Measurements from ENCODE around the gene HIVEP3. TPM values are rescaled to one million over a fixed set of nuclear protein-coding genes. Genes with fewer than 3 reads are reported as not detected.

HIVEP3 gene
- total RNA-seq, 1 donor from 2014 or later = 2.9 TPM

GRCh38 chr1:41884256-41885230, 34.2 kb downstream of the HIVEP3 start:
- Histone ChIP-seq H3K4me1 (no peaks in the 10 kb centered on the region), H3K27ac (no peak overlapping the region), H3K27me3 (no peaks in the 10 kb centered on the region), H3K36me3 (no peaks in the 10 kb centered on the region), H3K4me3 (no peak overlapping the region), H3K9me3 (no peaks in the 10 kb centered on the region)
- intact Hi-C loops (cut with DNase I) = no loop called here
- DNase-seq (ENCODE audit: extremely low spot score in 2 of 2) = no peak
- TF ChIP-seq POLR2AphosphoS5 (IDR thresholded peaks at IDR 0.05; ENCODE audit: insufficient read depth in 1 of 2, low read depth in 1 of 2) (no peak), POLR2A (IDR thresholded peaks at IDR 0.05) (no peak)
- TF ChIP-seq, protein P1, sequence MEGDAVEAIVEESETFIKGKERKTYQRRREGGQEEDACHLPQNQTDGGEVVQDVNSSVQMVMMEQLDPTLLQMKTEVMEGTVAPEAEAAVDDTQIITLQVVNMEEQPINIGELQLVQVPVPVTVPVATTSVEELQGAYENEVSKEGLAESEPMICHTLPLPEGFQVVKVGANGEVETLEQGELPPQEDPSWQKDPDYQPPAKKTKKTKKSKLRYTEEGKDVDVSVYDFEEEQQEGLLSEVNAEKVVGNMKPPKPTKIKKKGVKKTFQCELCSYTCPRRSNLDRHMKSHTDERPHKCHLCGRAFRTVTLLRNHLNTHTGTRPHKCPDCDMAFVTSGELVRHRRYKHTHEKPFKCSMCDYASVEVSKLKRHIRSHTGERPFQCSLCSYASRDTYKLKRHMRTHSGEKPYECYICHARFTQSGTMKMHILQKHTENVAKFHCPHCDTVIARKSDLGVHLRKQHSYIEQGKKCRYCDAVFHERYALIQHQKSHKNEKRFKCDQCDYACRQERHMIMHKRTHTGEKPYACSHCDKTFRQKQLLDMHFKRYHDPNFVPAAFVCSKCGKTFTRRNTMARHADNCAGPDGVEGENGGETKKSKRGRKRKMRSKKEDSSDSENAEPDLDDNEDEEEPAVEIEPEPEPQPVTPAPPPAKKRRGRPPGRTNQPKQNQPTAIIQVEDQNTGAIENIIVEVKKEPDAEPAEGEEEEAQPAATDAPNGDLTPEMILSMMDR (IDR thresholded peaks at IDR 0.05) = no peak

DNA sequence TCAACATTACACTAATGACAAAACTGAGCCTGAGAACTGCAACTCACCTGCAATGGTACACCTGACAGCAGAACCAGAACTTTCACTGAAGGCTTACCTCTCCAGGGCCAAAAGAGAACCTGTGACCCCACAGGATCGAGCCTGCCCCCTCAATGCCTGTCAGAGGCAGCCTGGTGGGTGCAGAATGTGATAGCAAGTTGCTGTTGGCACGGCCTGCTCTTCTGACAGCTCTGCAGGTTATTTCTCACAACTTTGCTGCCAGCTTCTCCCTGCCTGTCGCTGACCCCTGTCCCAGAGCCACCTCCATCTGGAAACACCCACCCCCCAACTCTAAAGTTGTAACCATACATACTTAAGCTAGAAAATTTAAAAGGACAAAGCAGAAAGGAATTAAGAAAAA, 35.2 kb downstream of the HIVEP3 start:
- no peaks in the 10 kb centered on the region for H3K36me3 ChIP-seq
- H3K9me3 ChIP-seq = no peaks in the 10 kb centered on the region
- H3K4me3 ChIP-seq = no peak overlapping the region
- no peak overlapping the region for H3K27ac ChIP-seq
- intact Hi-C loops (cut with DNase I) = no loop called here
- H3K4me1 ChIP-seq = no peaks in the 10 kb centered on the region
- no peaks in the 10 kb centered on the region for H3K27me3 ChIP-seq
- DNase-seq (ENCODE audit: extremely low spot score in 2 of 2) = no peak
- TF ChIP-seq POLR2AphosphoS5 (IDR thresholded peaks at IDR 0.05; ENCODE audit: insufficient read depth in 1 of 2, low read depth in 1 of 2) (no peak), POLR2A (IDR thresholded peaks at IDR 0.05) (no peak)
- TF ChIP-seq, protein P1 (IDR thresholded peaks at IDR 0.05) = no peak

GRCh38 chr1:41882486-41882885, 36.2 kb downstream of the HIVEP3 start:
- no peaks in the 10 kb centered on the region for H3K9me3 ChIP-seq
- no peaks in the 10 kb centered on the region for H3K36me3 ChIP-seq
- TF ChIP-seq POLR2AphosphoS5 (IDR thresholded peaks at IDR 0.05; ENCODE audit: insufficient read depth in 1 of 2, low read depth in 1 of 2) = no peak
- TF ChIP-seq, protein P1 (IDR thresholded peaks at IDR 0.05) = no peak
- TF ChIP-seq POLR2A (IDR thresholded peaks at IDR 0.05) = no peak
- intact Hi-C loops (cut with DNase I) = no loop called here
- no peak overlapping the region for H3K27ac ChIP-seq
- no peak for DNase-seq (ENCODE audit: extremely low spot score in 2 of 2)
- H3K27me3 ChIP-seq = no peaks in the 10 kb centered on the region
- H3K4me3 ChIP-seq = no peak overlapping the region
- no peaks in the 10 kb centered on the region for H3K4me1 ChIP-seq

DNA sequence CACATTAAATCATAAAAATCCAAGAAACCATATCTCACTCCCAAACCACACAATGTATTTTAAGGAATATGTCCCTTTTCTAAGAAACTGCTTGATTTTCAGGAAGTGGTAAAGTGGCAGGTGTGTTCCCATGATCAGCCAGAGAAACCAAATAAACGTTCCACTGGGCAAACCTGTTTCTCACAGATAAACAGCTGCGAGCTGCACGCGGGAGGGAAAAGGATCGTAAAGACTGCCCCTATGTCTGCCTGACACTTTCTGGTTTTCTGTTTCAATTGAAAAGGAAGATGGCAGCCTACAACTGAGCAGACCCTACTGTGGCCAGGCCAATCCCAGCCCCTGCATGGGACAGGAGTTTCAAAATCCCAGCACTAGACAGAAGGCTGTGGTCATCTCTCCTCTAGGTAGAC, 36.6 kb downstream of the HIVEP3 start:
- intact Hi-C loops (cut with DNase I) = no loop called here
- H3K9me3 ChIP-seq = no peaks in the 10 kb centered on the region
- no peak overlapping the region for H3K27ac ChIP-seq
- DNase-seq (ENCODE audit: extremely low spot score in 2 of 2) = no peak
- H3K4me1 ChIP-seq = no peaks in the 10 kb centered on the region
- no peaks in the 10 kb centered on the region for H3K27me3 ChIP-seq
- TF ChIP-seq POLR2AphosphoS5 (IDR thresholded peaks at IDR 0.05; ENCODE audit: insufficient read depth in 1 of 2, low read depth in 1 of 2) = no peak
- TF ChIP-seq, protein P1 (IDR thresholded peaks at IDR 0.05) = no peak
- TF ChIP-seq POLR2A (IDR thresholded peaks at IDR 0.05) = no peak
- H3K4me3 ChIP-seq = no peak overlapping the region
- no peaks in the 10 kb centered on the region for H3K36me3 ChIP-seq
